GM21447 (cell line): ENCODE results near the gene ABT1.
A peak's percentile ranks its signal among the peaks of the same experiment; 100 is the strongest.

Experiments used
- ATAC-seq: cut with Tn5 transposase; IDR thresholded peaks from one replicate; pipeline ENCODE4 v1.9.1; 2021; ENCODE audit not compliant: unreplicated experiment

Gene ABT1

GRCh38 chr6:26571592-26572296, 25.0 kb upstream of the ABT1 start:
- no peak for ATAC-seq

DNA sequence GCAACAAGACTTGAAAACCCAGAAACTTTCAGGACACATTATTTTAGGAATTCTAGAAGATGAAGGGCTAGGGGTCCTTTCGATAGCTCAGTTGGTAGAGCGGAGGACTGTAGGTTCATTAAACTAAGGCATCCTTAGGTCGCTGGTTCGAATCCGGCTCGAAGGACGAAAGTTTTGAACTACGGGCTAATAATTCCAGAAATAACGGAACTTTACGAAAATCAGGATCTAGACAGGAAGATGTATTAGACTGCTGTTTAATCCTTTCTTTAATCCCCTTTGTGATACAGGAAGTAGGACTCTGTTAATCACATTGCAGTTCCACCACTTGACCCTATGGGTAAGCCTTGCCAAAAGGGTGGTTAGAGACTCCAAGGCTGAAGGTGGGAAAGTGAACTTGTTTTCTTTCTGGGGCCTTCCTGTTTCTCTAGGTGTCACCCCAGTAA, 21.2 kb upstream of the ABT1 start:
- ATAC-seq = no peak

DNA sequence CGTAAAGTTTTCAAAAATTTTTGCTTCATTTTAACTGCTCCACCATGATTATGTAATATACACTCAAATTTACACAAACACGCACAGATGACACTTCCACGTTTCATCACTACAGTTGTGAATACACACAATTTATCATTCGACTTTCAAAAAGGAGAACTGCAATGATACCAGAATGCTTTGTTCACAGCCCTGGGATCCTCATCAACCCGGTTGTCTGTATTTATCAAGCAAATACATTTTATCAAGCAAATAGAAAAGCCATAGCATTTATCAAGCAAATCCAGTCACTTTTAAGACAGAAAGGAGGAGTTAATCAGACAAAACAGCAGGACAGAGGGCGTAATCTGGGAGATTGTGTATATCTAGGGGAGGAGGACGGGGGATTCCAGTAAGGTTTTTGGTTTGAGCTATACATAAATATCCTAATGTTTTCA, 20.3 kb upstream of the ABT1 start:
- no peak for ATAC-seq

- ATAC-seq = no peak
These were observed 19.6 kb upstream of the ABT1 start for GRCh38 chr6:26576929-26577719.

DNA sequence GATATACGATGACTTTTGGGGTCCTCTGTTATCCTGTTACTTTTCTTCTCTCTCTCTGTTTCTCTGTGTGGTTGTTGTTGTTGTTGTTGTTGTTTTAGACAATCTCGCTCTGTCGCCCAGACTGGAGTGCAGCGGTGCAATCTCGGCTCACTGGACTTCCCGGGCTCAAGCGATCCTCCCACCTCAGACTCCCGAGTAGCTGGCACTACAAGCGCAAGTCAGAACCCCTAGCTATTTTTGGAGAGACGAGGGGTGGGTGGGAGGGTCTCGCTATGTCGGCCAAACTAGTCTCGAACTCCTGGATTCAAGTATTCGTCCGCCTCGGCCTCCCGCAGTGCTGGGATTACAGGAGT, 19.1 kb upstream of the ABT1 start:
- no peak for ATAC-seq

GRCh38 chr6:26578279-26578678, 18.5 kb upstream of the ABT1 start:
- no peak for ATAC-seq

GRCh38 chr6:26578741-26579140, 18.0 kb upstream of the ABT1 start:
- ATAC-seq = no peak

GRCh38 chr6:26581164-26581915, 15.4 kb upstream of the ABT1 start:
- no peak for ATAC-seq

DNA sequence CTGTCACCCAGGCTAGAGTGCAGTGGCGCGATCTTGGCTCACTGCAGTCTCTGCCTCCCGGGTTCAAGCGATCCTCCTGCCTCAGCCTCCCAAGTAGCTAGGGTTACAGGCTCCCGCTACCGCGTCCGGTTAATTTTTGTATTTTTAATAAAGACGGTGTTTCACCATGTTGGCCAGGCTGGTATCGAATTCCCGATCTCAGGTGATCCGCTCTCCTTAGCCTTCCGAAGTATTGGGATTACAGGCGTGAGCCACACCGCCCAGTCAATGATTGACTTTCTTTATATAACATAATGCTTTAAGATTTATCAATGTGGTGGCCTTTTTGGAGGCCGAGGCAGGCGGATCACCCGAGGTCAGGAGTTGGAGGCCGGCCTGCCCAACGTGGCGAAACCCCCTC, 7.8 kb upstream of the ABT1 start:
- ATAC-seq = no peak

- ATAC-seq = no peak
These were observed 4.1 kb upstream of the ABT1 start for GRCh38 chr6:26592649-26593048.

- ATAC-seq = no peak
These were observed 3.2 kb upstream of the ABT1 start for GRCh38 chr6:26593278-26594130.

- ATAC-seq = no peak
These were observed 2.6 kb upstream of the ABT1 start for GRCh38 chr6:26594131-26594498.

DNA sequence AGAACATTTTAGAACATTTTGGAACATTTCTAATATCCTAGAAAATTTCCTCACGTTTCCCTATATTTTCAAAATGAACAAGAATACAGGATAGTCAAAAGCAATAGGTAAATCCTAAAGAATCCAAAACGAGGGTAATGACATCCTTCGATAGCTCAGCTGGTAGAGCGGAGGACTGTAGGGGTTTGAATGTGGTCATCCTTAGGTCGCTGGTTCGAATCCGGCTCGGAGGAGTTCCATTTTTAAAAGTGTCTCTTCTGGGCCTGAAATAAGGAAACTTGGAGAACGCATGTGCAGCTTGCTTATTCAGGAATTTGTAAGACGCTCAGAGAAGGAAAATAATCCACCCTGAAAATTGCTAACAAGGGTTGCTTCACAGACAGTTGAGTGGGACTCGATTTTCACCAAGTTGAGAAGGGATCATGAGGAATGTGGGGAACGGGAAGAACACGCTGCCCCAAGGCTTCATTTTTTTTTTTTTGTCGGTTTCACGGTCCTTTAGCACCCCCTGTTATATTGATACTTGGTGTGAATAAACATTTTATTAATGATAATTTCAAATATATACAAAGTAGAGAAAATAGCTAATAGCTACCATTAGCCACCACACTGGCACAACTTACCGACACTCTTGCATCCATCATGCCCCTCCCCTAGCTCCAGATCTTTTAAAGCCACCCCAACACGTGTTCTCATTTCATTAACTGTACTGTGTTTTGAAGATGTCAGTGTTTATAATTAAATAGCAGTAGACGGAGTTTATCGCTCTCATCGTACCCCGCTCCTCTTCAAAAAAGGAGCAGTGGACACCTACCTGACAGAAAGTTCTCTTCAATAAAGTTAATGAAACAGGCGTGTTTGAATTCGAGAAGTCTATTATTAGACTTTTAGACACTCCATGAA, 1.8 kb upstream of the ABT1 start:
- ATAC-seq = no peak

- peak; percentile 49 for ATAC-seq
These were observed 984 bp upstream of the ABT1 start for GRCh38 chr6:26595669-26596269.

- no peak for ATAC-seq
These were observed 625 bp downstream of the ABT1 start for GRCh38 chr6:26597389-26597766.

GRCh38 chr6:26597821-26598220, 1.1 kb downstream of the ABT1 start:
- no peak for ATAC-seq

DNA sequence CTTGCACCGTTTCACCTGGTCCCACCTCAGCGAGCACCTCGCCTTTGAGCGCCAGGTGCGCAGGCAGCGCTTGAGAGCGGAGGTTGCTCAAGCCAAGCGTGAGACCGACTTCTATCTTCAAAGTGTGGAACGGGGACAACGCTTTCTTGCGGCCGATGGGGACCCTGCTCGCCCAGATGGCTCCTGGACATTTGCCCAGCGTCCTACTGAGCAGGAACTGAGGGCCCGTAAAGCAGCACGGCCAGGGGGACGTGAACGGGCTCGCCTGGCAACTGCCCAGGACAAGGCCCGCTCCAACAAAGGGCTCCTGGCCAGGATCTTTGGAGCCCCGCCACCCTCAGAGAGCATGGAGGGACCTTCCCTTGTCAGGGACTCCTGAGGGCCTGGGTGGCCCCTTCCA, 1.5 kb downstream of the ABT1 start:
- no peak for ATAC-seq

DNA sequence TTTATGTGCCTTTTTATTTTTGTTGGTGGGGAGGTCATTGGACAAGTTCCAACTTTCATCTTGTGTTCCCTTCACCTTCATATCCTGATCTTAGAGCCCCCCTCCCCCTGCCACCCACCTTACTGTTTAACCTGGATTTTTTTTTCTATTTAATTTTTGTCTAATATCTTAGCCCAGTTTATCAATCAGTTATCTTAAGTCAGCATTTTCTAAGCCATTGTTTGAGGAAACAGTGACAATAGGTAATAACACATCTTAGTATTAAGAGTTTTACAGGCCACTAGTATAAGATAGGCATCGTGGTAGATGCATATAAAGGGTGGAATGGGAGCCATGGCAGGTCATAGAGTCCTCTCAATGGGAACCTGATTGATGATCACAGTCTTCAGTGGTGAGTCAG, 2.4 kb downstream of the ABT1 start:
- no peak for ATAC-seq

DNA sequence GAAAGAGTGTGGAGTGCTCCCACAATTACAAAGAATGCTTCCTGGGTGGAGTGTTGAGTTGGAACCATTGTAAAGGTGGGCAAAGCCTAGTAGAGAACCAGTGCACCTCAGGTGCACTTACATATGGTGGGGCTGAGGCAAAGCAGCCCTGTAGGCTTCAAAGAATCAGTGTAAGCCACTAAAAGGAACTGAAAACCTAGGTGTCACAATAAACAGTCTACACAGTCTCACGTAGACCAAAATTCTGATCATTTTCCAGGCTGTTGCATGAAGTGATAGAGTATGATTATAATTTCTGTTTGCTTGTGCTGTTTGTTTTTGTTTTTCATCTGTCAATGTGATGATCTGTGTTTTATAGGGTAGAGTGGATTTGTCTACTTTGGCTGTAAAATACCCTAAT, 2.8 kb downstream of the ABT1 start:
- ATAC-seq = no peak

- no peak for ATAC-seq
These were observed 4.0 kb downstream of the ABT1 start for GRCh38 chr6:26600759-26601158.
